H9 (cell line): Measurements from ENCODE around the gene MEF2C. TPM values are rescaled to one million over a fixed set of nuclear protein-coding genes. Genes with fewer than 3 reads are reported as not detected.

Experiments
- DNase-seq: peaks from one replicate; pipeline ENCODE4 v3.0.0-alpha.2; 2017
- H2AFZ ChIP-seq: one replicate; pipeline ENCODE4 v1.6.1; 2013; ENCODE audit warnings: mild to moderate bottlenecking, low read length, control low read depth, moderate library complexity
- H2AK5ac ChIP-seq: 2 replicates; pipeline ENCODE4 v1.6.1; 2013; ENCODE audit warnings: low read length, control low read depth, mixed read lengths; ENCODE audit not compliant: insufficient read length
- H2BK120ac ChIP-seq: one replicate; pipeline ENCODE4 v1.6.1; 2013; ENCODE audit warnings: low read depth, mild to moderate bottlenecking, low read length, control low read depth, inconsistent platforms; ENCODE audit not compliant: poor library complexity, severe bottlenecking
- H2BK12ac ChIP-seq: 2 replicates; pipeline ENCODE4 v1.6.1; 2013; ENCODE audit warnings: low read length, control low read depth, mixed read lengths, low read depth; ENCODE audit not compliant: insufficient read length
- H2BK15ac ChIP-seq: 2 replicates; pipeline ENCODE4 v1.6.1; 2013; ENCODE audit warnings: low read depth, low read length, control low read depth
- H2BK20ac ChIP-seq: one replicate; pipeline ENCODE4 v1.6.1; 2013; ENCODE audit warnings: low read depth, mild to moderate bottlenecking, low read length, control low read depth, inconsistent platforms; ENCODE audit not compliant: poor library complexity, severe bottlenecking
- H2BK5ac ChIP-seq: 2 replicates; pipeline ENCODE4 v1.6.1; 2013; ENCODE audit warnings: low read length, control low read depth, mixed read lengths; ENCODE audit not compliant: insufficient read length
- H3K14ac ChIP-seq: 2 replicates; pipeline ENCODE4 v1.6.1; 2013; ENCODE audit warnings: low read length, control low read depth; ENCODE audit not compliant: insufficient read depth
- H3K18ac ChIP-seq: 2 replicates; pipeline ENCODE4 v1.6.1; 2013; ENCODE audit warnings: low read depth, mild to moderate bottlenecking, mixed read lengths, low read length, control low read depth; ENCODE audit not compliant: insufficient read length
- H3K23ac ChIP-seq: 2 replicates; pipeline ENCODE4 v1.6.1; 2013; ENCODE audit warnings: low read length, control low read depth, mixed read lengths, low read depth; ENCODE audit not compliant: insufficient read length
- H3K23me2 ChIP-seq: 2 replicates; pipeline ENCODE4 v1.6.1; 2013; ENCODE audit warnings: low read depth, mild to moderate bottlenecking, mixed read lengths, low read length, control low read depth; ENCODE audit not compliant: insufficient read length, poor library complexity, severe bottlenecking
- H3K27ac ChIP-seq: 2 replicates; pipeline ENCODE4 v1.5.1; 2013; ENCODE audit warnings: low read length, control low read depth, mixed read lengths, low read depth; ENCODE audit not compliant: insufficient read length
- H3K27me3 ChIP-seq: 2 replicates; pipeline ENCODE4 v1.6.1; 2013; ENCODE audit warnings: low read length, control low read depth, inconsistent platforms; ENCODE audit not compliant: insufficient read depth
- H3K4ac ChIP-seq: 2 replicates; pipeline ENCODE4 v1.6.1; 2013; ENCODE audit warnings: low read depth, mild to moderate bottlenecking, control low read depth, inconsistent platforms, low read length, moderate library complexity
- H3K4me1 ChIP-seq: 2 replicates; pipeline ENCODE4 v1.6.1; 2013; ENCODE audit warnings: low read length, control low read depth, inconsistent platforms; ENCODE audit not compliant: insufficient read depth
- H3K4me2 ChIP-seq: 2 replicates; pipeline ENCODE4 v1.6.1; 2013; ENCODE audit warnings: low read length, control low read depth, mixed read lengths; ENCODE audit not compliant: insufficient read length, insufficient read depth
- H3K56ac ChIP-seq: 2 replicates; pipeline ENCODE4 v1.6.1; 2013; ENCODE audit warnings: low read depth, mild to moderate bottlenecking, mixed read lengths, low read length, control low read depth; ENCODE audit not compliant: insufficient read length
- H3K79me1 ChIP-seq: 2 replicates; pipeline ENCODE4 v1.6.1; 2013; ENCODE audit warnings: low read depth, mild to moderate bottlenecking, moderate library complexity, low read length, control low read depth, inconsistent platforms; ENCODE audit not compliant: insufficient read depth, poor library complexity, severe bottlenecking
- H3K79me2 ChIP-seq: 2 replicates; pipeline ENCODE4 v1.6.1; 2013; ENCODE audit warnings: low read length, control low read depth, inconsistent platforms; ENCODE audit not compliant: insufficient read depth
- H3K9ac ChIP-seq: 2 replicates; pipeline ENCODE4 v1.6.1; 2013; ENCODE audit warnings: low read length, control low read depth, mixed read lengths; ENCODE audit not compliant: insufficient read length; ENCODE audit errors: extremely low read depth
- H3K9me3 ChIP-seq: one replicate; pipeline ENCODE4 v1.6.1; 2013; ENCODE audit warnings: low read depth, low read length, inconsistent platforms; ENCODE audit not compliant: control insufficient read depth
- H3T11ph ChIP-seq: one replicate; pipeline ENCODE4 v1.6.1; 2013; ENCODE audit warnings: mild to moderate bottlenecking, low read length, control low read depth, inconsistent platforms
- H4K20me1 ChIP-seq: one replicate; pipeline ENCODE4 v1.6.1; 2013; ENCODE audit not compliant: control insufficient read depth, insufficient read length, insufficient read depth
- H4K5ac ChIP-seq: 2 replicates; pipeline ENCODE4 v1.6.1; 2013; ENCODE audit warnings: low read depth, mild to moderate bottlenecking, mixed read lengths, low read length, control low read depth; ENCODE audit not compliant: insufficient read length
- H4K8ac ChIP-seq: replicated peaks from 2 replicates; pipeline ENCODE4 v1.6.1; 2013; ENCODE audit warnings: low read length, control low read depth, mixed read lengths, low read depth; ENCODE audit not compliant: insufficient read length
- H4K91ac ChIP-seq: 2 replicates; pipeline ENCODE4 v1.6.1; 2013; ENCODE audit warnings: low read depth, mild to moderate bottlenecking, moderate library complexity, mixed read lengths, low read length, control low read depth; ENCODE audit not compliant: insufficient read length
- H3K27ac Mint-ChIP-seq, 3 experiments: 2 replicates in 2 of 3; 3 replicates in 1 of 3; pipeline ENCODE4 v1.8.0; 2020 to 2021; ENCODE audit warnings: mixed read lengths in 3 of 3, mild to moderate bottlenecking in 1 of 3, moderate library complexity in 1 of 3
- H3K27me3 Mint-ChIP-seq: 2 replicates; pipeline ENCODE4 v1.8.0; 2021; ENCODE audit warnings: low read depth, mild to moderate bottlenecking, moderate library complexity, mixed read lengths
- H3K36me3 Mint-ChIP-seq, 3 experiments: 2 replicates in 2 of 3; 3 replicates in 1 of 3; pipeline ENCODE4 v1.8.0; 2020 to 2021; ENCODE audit warnings: low read depth in 3 of 3, mixed read lengths in 3 of 3; ENCODE audit not compliant: insufficient read depth in 1 of 3
- H3K4me1 Mint-ChIP-seq, 2 experiments: 2 replicates each; pipeline ENCODE4 v1.8.0; 2020; ENCODE audit warnings: mixed read lengths in 2 of 2
- H3K4me3 Mint-ChIP-seq, 2 experiments: 2 replicates in 1 of 2; 3 replicates in 1 of 2; pipeline ENCODE4 v1.8.0; 2020 to 2021; ENCODE audit warnings: mild to moderate bottlenecking in 2 of 2, mixed read lengths in 2 of 2, moderate library complexity in 1 of 2
- H3K9me3 Mint-ChIP-seq, 2 experiments: 2 replicates in 1 of 2; 3 replicates in 1 of 2; pipeline ENCODE4 v1.8.0; 2020; ENCODE audit warnings: mild to moderate bottlenecking in 2 of 2, mixed read lengths in 2 of 2, moderate library complexity in 1 of 2
- CTCF ChIP-seq: fragments of 200-600 bp; sonication (generic); conservative IDR thresholded peaks from 3 replicates; pipeline ENCODE4 v1.8.0; 2021; ENCODE audit warnings: antibody characterized with exemption, mild to moderate bottlenecking
- WGBS: extraction: QIAGEN DNeasy Blood & Tissue Kit; methylation state at CpG from one replicate; pipeline ENCODE4 v1.1.7; 2013; ENCODE audit warnings: missing lambda C conversion rate, low lambda C conversion rate, mixed read lengths; ENCODE audit not compliant: insufficient read length; ENCODE audit errors: extremely low coverage; 5-methylcytosine and 5-hydroxymethylcytosine counted together
- total RNA-seq: library from RNA; stranded (reverse); gene quantifications from 2 replicates; pipeline ENCODE4 v1.2.1, GENCODE V29; 2021

MEF2C gene
- total RNA-seq, 1 experiment from 2014 or later = 0.11 TPM

DNA sequence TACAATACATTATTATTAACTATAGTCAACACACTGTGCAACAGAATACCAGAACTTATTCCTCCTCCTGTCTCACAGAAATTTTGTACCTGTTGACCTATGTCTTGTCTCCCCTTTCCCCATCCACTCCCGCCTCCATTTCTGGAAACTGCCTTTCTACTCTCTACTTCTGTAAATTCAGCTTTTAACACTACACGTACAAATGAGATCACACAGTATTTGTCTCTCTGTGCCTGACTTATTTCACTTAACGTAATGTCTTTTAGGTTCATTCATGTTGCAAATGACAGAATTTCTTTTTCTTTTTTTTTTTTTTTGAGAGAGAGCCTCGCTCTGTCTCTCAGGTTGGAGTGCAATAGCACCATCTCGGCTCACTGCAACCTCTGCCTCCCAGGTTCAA lies 19.5 kb downstream of the MEF2C start:
- no peaks in the 10 kb centered on the region for H3K79me2 ChIP-seq
- H2BK15ac ChIP-seq = no peak overlapping the region
- H3K9me3 ChIP-seq = no peaks in the 10 kb centered on the region
- H3K14ac ChIP-seq = no peak overlapping the region
- H4K5ac ChIP-seq = no peak overlapping the region
- no peak overlapping the region for H3K56ac ChIP-seq
- H3T11ph ChIP-seq = no peak overlapping the region
- H4K20me1 ChIP-seq = no peaks in the 10 kb centered on the region
- Mint-ChIP-seq H3K27ac (no peak overlapping the region; a peak in 1 of 7 replicates), H3K27me3 (no peaks in the 10 kb centered on the region), H3K36me3 (no peaks in the 10 kb centered on the region), H3K4me3 (no peak overlapping the region), H3K9me3 (no peaks in the 10 kb centered on the region), H3K4me1 (no peaks in the 10 kb centered on the region)
- no peak overlapping the region for H4K8ac ChIP-seq
- no peak overlapping the region for H3K23ac ChIP-seq
- H3K4me2 ChIP-seq = no peak overlapping the region
- no peaks in the 10 kb centered on the region for H3K27me3 ChIP-seq
- no peak overlapping the region for H2BK20ac ChIP-seq
- no peak overlapping the region for H3K4ac ChIP-seq
- no CpG with 5 or more reads among the region's 5 CpGs for WGBS
- DNase-seq = no peak
- no peak overlapping the region for H2BK5ac ChIP-seq
- no peak overlapping the region for H2AFZ ChIP-seq
- no peak overlapping the region for H4K91ac ChIP-seq
- H3K23me2 ChIP-seq = no peaks in the 10 kb centered on the region
- TF ChIP-seq CTCF = no peak
- H3K4me1 ChIP-seq = no peaks in the 10 kb centered on the region
- no peak overlapping the region for H3K9ac ChIP-seq
- no peak overlapping the region for H2AK5ac ChIP-seq
- H2BK12ac ChIP-seq = no peak overlapping the region
- H3K27ac ChIP-seq = no peak overlapping the region
- no peaks in the 10 kb centered on the region for H3K79me1 ChIP-seq
- no peak overlapping the region for H3K18ac ChIP-seq
- H2BK120ac ChIP-seq = no peak overlapping the region
